WTC11 (cell line): ENCODE measurements around the gene ZBTB11. TPM values are rescaled to one million over a fixed set of nuclear protein-coding genes. Genes with fewer than 3 reads are reported as not detected.

Experiments
- ATAC-seq: fragments of 200-7000 bp; cut with Tn5 transposase; 2 replicates; pipeline ENCODE4 v1.10.0; 2021; ENCODE audit warnings: mild to moderate bottlenecking, moderate library complexity
- CTCF ChIA-PET: fragments of 300-600 bp; sonication (Branson Sonifier 250); formaldehyde crosslinking; loops from one replicate; lab custom pipeline; 2021; ENCODE audit warnings: antibody characterized with exemption; lab: Charles Lee
- POLR2A ChIA-PET: fragments of 350-600 bp; sonication (Branson Sonifier 250); formaldehyde crosslinking; loops from one replicate; lab custom pipeline; 2021; ENCODE audit warnings: antibody characterized with exemption; lab: Charles Lee
- DNase-seq: peaks from one replicate; pipeline ENCODE4 v3.0.0; 2021; ENCODE audit warnings: low spot score
- H3K27ac Mint-ChIP-seq: 2 replicates; pipeline ENCODE4 v1.8.0; 2021; ENCODE audit warnings: mixed read lengths
- H3K27me3 Mint-ChIP-seq: 2 replicates; pipeline ENCODE4 v1.8.0; 2021; ENCODE audit warnings: low read depth, mild to moderate bottlenecking, moderate library complexity, mixed read lengths
- H3K36me3 Mint-ChIP-seq: 2 replicates; pipeline ENCODE4 v1.8.0; 2021; ENCODE audit warnings: mixed read lengths
- H3K4me1 Mint-ChIP-seq: 2 replicates; pipeline ENCODE4 v1.8.0; 2022; ENCODE audit warnings: mixed read lengths
- H3K4me3 Mint-ChIP-seq: 2 replicates; pipeline ENCODE4 v1.8.0; 2021; ENCODE audit warnings: mild to moderate bottlenecking, moderate library complexity, mixed read lengths
- H3K9me3 Mint-ChIP-seq: 2 replicates; pipeline ENCODE4 v1.8.0; 2021; ENCODE audit warnings: mixed read lengths
- ATF2 ChIP-seq: sonication (generic); formaldehyde crosslinking; IDR thresholded peaks from 2 replicates; pipeline ENCODE4 v1.8.1; 2022; ENCODE audit warnings: low read depth, missing genetic modification reagents, borderline replicate concordance
- ELF4 ChIP-seq: sonication (generic); formaldehyde crosslinking; IDR thresholded peaks from 2 replicates; pipeline ENCODE4 v1.8.1; 2022; ENCODE audit warnings: low read depth, mild to moderate bottlenecking, moderate library complexity, missing genetic modification reagents
- FOXJ3 ChIP-seq: sonication (generic); formaldehyde crosslinking; IDR thresholded peaks from 2 replicates; pipeline ENCODE4 v1.9.0; 2021; ENCODE audit warnings: missing genetic modification reagents, mild to moderate bottlenecking, borderline replicate concordance
- FOXK1 ChIP-seq: sonication (generic); formaldehyde crosslinking; IDR thresholded peaks from 2 replicates; pipeline ENCODE4 v1.8.0; 2022; ENCODE audit warnings: mild to moderate bottlenecking, moderate library complexity, missing genetic modification reagents
- FOXP4 ChIP-seq: sonication (generic); formaldehyde crosslinking; IDR thresholded peaks from 2 replicates; pipeline ENCODE4 v1.8.0; 2022; ENCODE audit warnings: mild to moderate bottlenecking, missing genetic modification reagents
- MYBL2 ChIP-seq: sonication (generic); formaldehyde crosslinking; IDR thresholded peaks from 2 replicates; pipeline ENCODE4 v1.8.1; 2023; ENCODE audit warnings: mild to moderate bottlenecking, moderate library complexity, missing genetic modification reagents
- NR1H2 ChIP-seq: sonication (generic); formaldehyde crosslinking; IDR thresholded peaks from 2 replicates; pipeline ENCODE4 v1.9.0; 2021; ENCODE audit warnings: mild to moderate bottlenecking, moderate library complexity, missing genetic modification reagents
- NR3C1 ChIP-seq: sonication (generic); formaldehyde crosslinking; conservative IDR thresholded peaks from 2 replicates; pipeline ENCODE4 v1.8.1; 2023; ENCODE audit warnings: low read depth, mild to moderate bottlenecking, missing genetic modification reagents
- PRDM15 ChIP-seq: sonication (generic); formaldehyde crosslinking; IDR thresholded peaks from 2 replicates; pipeline ENCODE4 v1.8.0; 2022; ENCODE audit warnings: missing genetic modification reagents
- PRRX2 ChIP-seq: fragments of 250-450 bp; sonication (Bioruptor Pico); IDR thresholded peaks from 2 replicates; pipeline ENCODE4 v1.8.0; 2021; ENCODE audit warnings: mild to moderate bottlenecking
- TCF7 ChIP-seq: sonication (generic); formaldehyde crosslinking; IDR thresholded peaks from 2 replicates; pipeline ENCODE4 v1.8.0; 2022; ENCODE audit warnings: mild to moderate bottlenecking, low read depth, missing genetic modification reagents, moderate library complexity
- TEAD4 ChIP-seq: sonication (generic); formaldehyde crosslinking; IDR thresholded peaks from 2 replicates; pipeline ENCODE4 v1.8.0; 2022; ENCODE audit warnings: mild to moderate bottlenecking, missing genetic modification reagents
- ZNF138 ChIP-seq: sonication (generic); formaldehyde crosslinking; conservative IDR thresholded peaks from 2 replicates; pipeline ENCODE4 v1.8.1; 2022; ENCODE audit warnings: mild to moderate bottlenecking, moderate library complexity, missing genetic modification reagents
- ZNF232 ChIP-seq: sonication (generic); formaldehyde crosslinking; IDR thresholded peaks from 2 replicates; pipeline ENCODE4 v1.8.0; 2022; ENCODE audit warnings: mild to moderate bottlenecking, missing genetic modification reagents
- ZNF263 ChIP-seq: sonication (generic); formaldehyde crosslinking; IDR thresholded peaks from 2 replicates; pipeline ENCODE4 v1.8.1; 2022; ENCODE audit warnings: low read depth, mild to moderate bottlenecking, moderate library complexity, missing genetic modification reagents
- ZNF671 ChIP-seq: fragments of 250-450 bp; sonication (Bioruptor Pico); IDR thresholded peaks from 2 replicates; pipeline ENCODE4 v1.8.0; 2021; ENCODE audit warnings: mild to moderate bottlenecking
- total RNA-seq: library from RNA; stranded (reverse); gene quantifications from 3 replicates; pipeline ENCODE4 v1.2.3, GENCODE V29; 2021
- TF ChIP-seq, protein P1 (sequence below): fragments of 250-450 bp; sonication (Bioruptor Pico); IDR thresholded peaks from 2 replicates; pipeline ENCODE4 v1.9.0; 2021; ENCODE audit warnings: moderate library complexity, mild to moderate bottlenecking, inconsistent platforms, borderline replicate concordance
- TF ChIP-seq, protein P2 (sequence below): sonication (generic); formaldehyde crosslinking; IDR thresholded peaks from 2 replicates; pipeline ENCODE4 v1.8.1; 2023; ENCODE audit warnings: mild to moderate bottlenecking, missing genetic modification reagents, moderate library complexity
- TF ChIP-seq, protein P3 (sequence below): sonication (generic); formaldehyde crosslinking; conservative IDR thresholded peaks from 2 replicates; pipeline ENCODE4 v1.8.1; 2022; ENCODE audit warnings: mild to moderate bottlenecking, missing genetic modification reagents
- TF ChIP-seq, protein P4 (sequence below): sonication (generic); formaldehyde crosslinking; IDR thresholded peaks from 2 replicates; pipeline ENCODE4 v1.8.0; 2023; ENCODE audit warnings: missing genetic modification reagents, mild to moderate bottlenecking, borderline replicate concordance

ZBTB11 gene
- total RNA-seq, 1 experiment from 2014 or later = 13.5 TPM

DNA sequence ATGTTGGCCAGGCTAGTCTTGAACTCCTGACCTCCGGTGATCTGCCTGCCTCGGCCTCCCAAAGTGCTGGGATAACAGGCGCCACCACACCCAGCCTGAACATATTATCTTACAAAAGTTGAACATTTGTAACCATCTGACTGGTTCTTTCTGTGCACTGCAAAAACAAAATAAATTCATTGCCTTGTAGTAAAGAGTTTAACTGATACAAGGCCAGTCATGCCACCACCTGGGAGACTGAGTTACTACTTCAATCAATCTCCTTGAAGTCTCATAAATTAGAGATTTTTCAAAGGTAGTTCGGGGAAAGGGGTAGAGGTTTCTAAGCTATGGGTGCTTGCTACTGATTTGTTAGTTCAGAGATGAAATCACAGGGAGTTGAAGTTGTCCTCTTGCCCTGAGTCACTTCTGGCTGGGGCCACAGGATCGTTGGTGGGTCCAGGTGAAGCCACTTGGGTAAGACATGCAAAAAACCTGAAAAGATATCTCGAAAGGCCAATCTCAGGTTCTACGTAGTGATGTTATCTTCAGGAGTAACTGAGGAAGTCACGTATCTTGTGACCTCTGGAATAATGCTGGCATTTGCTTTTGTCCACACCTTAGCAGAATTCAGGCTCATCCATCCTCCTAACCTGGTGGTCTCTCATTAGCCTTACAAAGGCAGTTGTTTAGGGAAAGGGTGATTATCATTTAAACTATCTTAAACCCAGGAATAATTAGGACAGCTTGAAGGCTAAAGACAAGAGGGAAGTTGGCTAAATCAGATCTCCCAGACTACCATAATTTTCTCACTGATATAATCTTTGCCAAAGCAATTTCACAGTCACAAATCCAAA is 33.7 kb downstream of the ZBTB11 start:
- peak overlapping the region; percentile 53; the same call in 1 of the 2 replicates for H3K27ac Mint-ChIP-seq
- no peak for DNase-seq
- H3K9me3 Mint-ChIP-seq = no peaks in the 10 kb centered on the region
- peaks cover 29% of the 10 kb centered on the region for H3K4me1 Mint-ChIP-seq
- CTCF ChIA-PET = no interaction called here
- TF ChIP-seq ZNF232 (CRISPR knock-in tag) (no peak), NR1H2 (CRISPR knock-in tag) (no peak), ZNF263 (CRISPR knock-in tag) (no peak), FOXK1 (CRISPR knock-in tag) (no peak), TCF7 (CRISPR knock-in tag) (no peak), ZNF671 (no peak)
- TF ChIP-seq, protein P1, sequence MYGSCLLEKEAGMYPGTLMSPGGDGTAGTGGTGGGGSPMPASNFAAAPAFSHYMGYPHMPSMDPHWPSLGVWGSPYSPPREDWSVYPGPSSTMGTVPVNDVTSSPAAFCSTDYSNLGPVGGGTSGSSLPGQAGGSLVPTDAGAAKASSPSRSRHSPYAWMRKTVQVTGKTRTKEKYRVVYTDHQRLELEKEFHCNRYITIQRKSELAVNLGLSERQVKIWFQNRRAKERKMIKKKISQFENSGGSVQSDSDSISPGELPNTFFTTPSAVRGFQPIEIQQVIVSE (CRISPR knock-in tag) = no peak
- TF ChIP-seq, all 79 proteins: peak for 0
- Mint-ChIP-seq H3K36me3 (no peaks in the 10 kb centered on the region), H3K4me3 (no peak overlapping the region), H3K27me3 (no peaks in the 10 kb centered on the region)
- peak; percentile 65 for ATAC-seq
- POLR2A ChIA-PET = no interaction called here

GRCh38 chr3:101642441-101642840 is 34.5 kb downstream of the ZBTB11 start:
- ATAC-seq = no peak
- DNase-seq = no peak
- ChIA-PET POLR2A (no interaction called here), CTCF (no interaction called here)
- Mint-ChIP-seq H3K27ac (no peak overlapping the region), H3K36me3 (no peaks in the 10 kb centered on the region), H3K9me3 (no peaks in the 10 kb centered on the region), H3K4me1 (peaks cover 37% of the 10 kb centered on the region), H3K4me3 (no peak overlapping the region), H3K27me3 (no peaks in the 10 kb centered on the region)
- no peak for TF ChIP-seq PRDM15 (CRISPR knock-in tag)
- TF ChIP-seq, protein P2, sequence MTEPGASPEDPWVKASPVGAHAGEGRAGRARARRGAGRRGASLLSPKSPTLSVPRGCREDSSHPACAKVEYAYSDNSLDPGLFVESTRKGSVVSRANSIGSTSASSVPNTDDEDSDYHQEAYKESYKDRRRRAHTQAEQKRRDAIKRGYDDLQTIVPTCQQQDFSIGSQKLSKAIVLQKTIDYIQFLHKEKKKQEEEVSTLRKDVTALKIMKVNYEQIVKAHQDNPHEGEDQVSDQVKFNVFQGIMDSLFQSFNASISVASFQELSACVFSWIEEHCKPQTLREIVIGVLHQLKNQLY (CRISPR knock-in tag) = no peak
- TF ChIP-seq FOXK1 (CRISPR knock-in tag) = no peak
- TF ChIP-seq MYBL2 (CRISPR knock-in tag) = no peak
- TF ChIP-seq ZNF138 (CRISPR knock-in tag) = no peak
- no peak for TF ChIP-seq ATF2 (CRISPR knock-in tag)
- TF ChIP-seq, protein P3, sequence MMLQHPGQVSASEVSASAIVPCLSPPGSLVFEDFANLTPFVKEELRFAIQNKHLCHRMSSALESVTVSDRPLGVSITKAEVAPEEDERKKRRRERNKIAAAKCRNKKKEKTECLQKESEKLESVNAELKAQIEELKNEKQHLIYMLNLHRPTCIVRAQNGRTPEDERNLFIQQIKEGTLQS (CRISPR knock-in tag) = no peak
- TF ChIP-seq FOXP4 (CRISPR knock-in tag) = no peak
- TF ChIP-seq NR3C1 = no peak
- TF ChIP-seq, protein P4, sequence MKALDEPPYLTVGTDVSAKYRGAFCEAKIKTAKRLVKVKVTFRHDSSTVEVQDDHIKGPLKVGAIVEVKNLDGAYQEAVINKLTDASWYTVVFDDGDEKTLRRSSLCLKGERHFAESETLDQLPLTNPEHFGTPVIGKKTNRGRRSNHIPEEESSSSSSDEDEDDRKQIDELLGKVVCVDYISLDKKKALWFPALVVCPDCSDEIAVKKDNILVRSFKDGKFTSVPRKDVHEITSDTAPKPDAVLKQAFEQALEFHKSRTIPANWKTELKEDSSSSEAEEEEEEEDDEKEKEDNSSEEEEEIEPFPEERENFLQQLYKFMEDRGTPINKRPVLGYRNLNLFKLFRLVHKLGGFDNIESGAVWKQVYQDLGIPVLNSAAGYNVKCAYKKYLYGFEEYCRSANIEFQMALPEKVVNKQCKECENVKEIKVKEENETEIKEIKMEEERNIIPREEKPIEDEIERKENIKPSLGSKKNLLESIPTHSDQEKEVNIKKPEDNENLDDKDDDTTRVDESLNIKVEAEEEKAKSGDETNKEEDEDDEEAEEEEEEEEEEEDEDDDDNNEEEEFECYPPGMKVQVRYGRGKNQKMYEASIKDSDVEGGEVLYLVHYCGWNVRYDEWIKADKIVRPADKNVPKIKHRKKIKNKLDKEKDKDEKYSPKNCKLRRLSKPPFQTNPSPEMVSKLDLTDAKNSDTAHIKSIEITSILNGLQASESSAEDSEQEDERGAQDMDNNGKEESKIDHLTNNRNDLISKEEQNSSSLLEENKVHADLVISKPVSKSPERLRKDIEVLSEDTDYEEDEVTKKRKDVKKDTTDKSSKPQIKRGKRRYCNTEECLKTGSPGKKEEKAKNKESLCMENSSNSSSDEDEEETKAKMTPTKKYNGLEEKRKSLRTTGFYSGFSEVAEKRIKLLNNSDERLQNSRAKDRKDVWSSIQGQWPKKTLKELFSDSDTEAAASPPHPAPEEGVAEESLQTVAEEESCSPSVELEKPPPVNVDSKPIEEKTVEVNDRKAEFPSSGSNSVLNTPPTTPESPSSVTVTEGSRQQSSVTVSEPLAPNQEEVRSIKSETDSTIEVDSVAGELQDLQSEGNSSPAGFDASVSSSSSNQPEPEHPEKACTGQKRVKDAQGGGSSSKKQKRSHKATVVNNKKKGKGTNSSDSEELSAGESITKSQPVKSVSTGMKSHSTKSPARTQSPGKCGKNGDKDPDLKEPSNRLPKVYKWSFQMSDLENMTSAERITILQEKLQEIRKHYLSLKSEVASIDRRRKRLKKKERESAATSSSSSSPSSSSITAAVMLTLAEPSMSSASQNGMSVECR (CRISPR knock-in tag) = no peak
- no peak for TF ChIP-seq TEAD4
- no peak for TF ChIP-seq PRRX2 (CRISPR knock-in tag)
- TF ChIP-seq ELF4 (CRISPR knock-in tag) = no peak
- TF ChIP-seq FOXJ3 = no peak
